ENCODE measurements around the gene CHAT.

- TF ChIP-seq RAD21 (conservative IDR thresholded peaks at IDR 0.05) (no peak), CTCF (IDR thresholded peaks at IDR 0.05; ENCODE audit: poor library complexity, severe bottlenecking) (no peak), TAF1 (IDR thresholded peaks at IDR 0.05; ENCODE audit: low read depth) (no peak), EP300 (conservative IDR thresholded peaks at IDR 0.05; ENCODE audit: poor library complexity, severe bottlenecking) (no peak)
Measured at GRCh38 chr10:49647554-49647953, 33.7 kb downstream of the CHAT start.

Data from neural cell (in vitro differentiated cells).